B cell (primary cell): ENCODE measurements around the gene PACRG.

Source experiments
- EZH2 ChIP-seq: IDR thresholded peaks from 2 replicates; pipeline ENCODE4 v1.6.1; 2012; ENCODE audit warnings: borderline replicate concordance, low read depth, mild to moderate bottlenecking, moderate library complexity, low read length; ENCODE audit not compliant: insufficient read depth, poor library complexity, severe bottlenecking
- TF ChIP-seq, protein P1 (sequence below): fragments of 200-600 bp; IDR thresholded peaks from one replicate; pipeline ENCODE4 v1.8.0; 2022; ENCODE audit warnings: antibody characterized with exemption, mild to moderate bottlenecking

GRCh38 chr6:163324688-163325389 lies 597.1 kb downstream of the PACRG start:
- TF ChIP-seq, protein P1, sequence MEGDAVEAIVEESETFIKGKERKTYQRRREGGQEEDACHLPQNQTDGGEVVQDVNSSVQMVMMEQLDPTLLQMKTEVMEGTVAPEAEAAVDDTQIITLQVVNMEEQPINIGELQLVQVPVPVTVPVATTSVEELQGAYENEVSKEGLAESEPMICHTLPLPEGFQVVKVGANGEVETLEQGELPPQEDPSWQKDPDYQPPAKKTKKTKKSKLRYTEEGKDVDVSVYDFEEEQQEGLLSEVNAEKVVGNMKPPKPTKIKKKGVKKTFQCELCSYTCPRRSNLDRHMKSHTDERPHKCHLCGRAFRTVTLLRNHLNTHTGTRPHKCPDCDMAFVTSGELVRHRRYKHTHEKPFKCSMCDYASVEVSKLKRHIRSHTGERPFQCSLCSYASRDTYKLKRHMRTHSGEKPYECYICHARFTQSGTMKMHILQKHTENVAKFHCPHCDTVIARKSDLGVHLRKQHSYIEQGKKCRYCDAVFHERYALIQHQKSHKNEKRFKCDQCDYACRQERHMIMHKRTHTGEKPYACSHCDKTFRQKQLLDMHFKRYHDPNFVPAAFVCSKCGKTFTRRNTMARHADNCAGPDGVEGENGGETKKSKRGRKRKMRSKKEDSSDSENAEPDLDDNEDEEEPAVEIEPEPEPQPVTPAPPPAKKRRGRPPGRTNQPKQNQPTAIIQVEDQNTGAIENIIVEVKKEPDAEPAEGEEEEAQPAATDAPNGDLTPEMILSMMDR = no peak
- TF ChIP-seq EZH2 = no peak
